Glomerular visceral epithelial cell (primary cell): ENCODE data around the gene COP1.

Experiments used
- DNase-seq: peaks from one replicate; pipeline ENCODE4 v3.0.0-alpha.2; 2016; ENCODE audit errors: extremely low spot score

Gene COP1

DNA sequence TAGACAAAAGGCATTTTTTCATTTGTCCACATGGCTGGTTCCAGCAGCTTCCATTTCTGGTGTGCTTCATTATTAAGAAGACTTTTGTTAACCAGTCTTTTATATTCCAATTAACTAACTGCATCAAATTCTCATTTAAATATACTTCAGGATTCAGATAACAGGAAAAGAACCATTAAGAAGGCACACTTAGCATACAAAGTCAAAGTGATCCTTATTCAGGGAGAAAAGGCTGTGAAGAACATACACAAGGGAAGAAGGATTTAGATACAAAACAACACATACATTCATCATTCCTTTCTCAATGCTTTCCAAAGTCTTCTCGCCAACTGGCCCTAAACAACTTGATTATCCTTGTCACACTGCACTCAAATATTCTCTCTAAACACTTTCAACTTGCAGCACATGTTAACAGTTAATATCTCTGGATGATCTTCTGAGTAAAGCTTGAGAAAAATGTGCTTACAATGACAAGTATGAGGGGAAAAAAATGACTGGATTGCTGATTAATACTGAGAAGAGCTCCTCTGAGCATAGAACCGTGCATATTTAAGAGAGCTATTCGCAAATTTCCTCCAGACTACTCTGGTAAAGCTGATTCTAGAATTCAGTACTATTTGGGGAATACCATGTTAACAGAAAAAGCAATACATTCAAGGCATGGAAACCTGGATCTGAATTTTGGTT is 238.5 kb downstream of the COP1 start:
- no peak for DNase-seq

DNA sequence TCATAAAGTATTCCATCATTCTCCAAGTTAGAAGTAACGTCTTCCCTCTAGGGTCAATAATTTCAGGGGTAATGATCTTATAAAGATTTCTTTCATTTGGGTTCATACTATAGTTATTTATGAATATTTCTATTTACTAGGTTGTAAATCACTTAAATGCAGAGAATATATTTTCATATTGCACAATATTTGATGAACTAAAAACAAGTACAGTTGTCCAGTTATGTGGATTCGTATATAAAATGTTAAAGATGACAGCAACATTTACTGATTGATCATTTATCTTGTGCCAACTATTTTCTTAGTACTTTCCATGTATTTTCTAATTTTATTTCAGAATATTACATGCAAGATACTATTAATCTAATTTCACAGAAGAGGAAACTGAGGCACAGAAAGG is 243.3 kb downstream of the COP1 start:
- DNase-seq = no peak

DNA sequence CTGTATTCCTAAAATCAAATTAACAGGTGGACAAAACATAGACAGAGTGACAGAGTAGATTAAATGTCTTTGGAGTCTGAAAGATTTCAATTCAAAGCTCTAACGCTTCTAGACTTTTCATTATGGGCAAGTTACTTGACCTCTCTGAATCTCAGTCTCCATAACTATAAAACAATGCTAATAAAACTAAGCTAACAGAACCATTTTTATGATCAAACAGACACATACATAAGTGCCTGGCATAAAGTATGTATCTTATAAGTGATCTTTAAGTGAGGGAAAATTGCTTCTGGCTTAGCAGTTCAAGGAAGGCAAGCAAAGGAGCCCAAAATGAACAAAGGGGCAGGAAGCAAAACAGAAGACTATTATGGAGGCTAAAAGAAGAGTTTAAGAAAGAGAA is 246.9 kb downstream of the COP1 start:
- DNase-seq = no peak

DNA sequence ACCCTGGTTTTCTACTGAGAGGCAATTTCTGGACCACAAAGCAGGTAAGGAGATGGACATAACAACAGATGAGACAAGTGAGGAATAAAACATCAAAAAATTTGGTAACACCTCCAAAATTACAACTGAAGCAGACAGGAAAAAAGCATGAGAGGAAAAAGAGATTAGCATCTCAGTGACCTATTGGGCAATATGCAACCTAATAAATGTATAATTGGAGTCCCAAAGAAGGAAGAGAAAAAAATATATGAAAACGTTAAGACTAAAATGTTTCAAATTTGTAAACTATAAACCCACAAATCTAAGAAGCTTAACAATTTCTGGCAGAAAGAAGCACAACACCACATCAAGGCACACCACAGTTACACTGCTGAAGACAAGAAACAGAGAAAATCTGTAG is 255.5 kb downstream of the COP1 start:
- DNase-seq = no peak

DNA sequence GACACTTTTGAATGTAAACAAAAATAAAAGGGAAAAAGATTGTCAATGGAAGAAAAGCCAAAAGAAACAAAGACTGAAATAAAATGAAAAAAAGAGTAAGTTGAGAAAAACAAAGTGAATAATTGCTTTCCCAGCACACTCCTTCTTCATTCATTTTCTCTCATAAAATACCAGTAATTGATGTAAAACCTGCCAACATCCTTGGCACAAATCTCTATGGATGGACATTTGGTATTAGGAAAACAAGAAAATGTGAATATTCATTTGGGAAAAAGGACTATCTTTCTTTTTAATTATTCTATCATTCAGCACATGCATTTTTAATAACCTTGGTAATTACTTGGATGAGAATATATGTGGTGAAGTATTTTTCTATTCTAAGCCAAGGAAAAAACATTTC is 259.3 kb downstream of the COP1 start:
- DNase-seq = no peak

DNA sequence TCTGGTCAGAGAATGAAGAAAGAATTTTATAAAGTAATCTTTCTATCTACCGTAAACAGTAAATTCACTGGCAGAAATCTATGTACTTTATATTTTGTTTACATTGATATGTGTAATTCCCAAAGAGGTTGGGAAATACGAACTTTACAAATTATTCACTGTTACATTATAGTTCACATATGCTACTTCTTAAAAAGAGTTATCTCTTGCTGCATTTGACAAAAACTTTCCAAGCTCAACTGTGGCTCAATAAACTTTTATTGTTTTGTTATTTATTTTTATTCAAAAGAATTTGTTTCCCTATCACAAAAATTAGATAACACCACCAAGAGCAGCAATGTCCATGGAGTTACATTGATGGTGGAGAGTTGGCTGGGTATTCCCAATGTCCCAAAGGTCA is 262.5 kb downstream of the COP1 start:
- DNase-seq = no peak

DNA sequence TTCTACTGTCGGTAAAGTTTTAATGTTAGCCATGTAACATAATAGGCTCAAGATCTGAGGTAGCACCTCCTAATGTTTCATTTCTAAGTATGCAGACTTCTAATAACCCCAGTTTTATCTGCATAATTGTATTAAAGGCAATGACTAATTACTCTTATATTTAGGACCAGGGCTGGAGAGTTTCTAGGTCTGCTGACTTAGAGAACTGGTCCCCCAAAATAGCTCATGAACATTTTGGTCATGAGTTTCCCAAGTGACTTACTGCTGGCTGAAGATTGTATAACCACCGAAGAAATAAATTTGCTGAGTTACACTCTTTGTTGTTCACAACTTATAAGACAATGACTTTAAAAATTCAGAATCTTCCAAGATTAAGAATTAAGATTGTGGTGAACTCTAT is 265.9 kb downstream of the COP1 start:
- no peak for DNase-seq

DNA sequence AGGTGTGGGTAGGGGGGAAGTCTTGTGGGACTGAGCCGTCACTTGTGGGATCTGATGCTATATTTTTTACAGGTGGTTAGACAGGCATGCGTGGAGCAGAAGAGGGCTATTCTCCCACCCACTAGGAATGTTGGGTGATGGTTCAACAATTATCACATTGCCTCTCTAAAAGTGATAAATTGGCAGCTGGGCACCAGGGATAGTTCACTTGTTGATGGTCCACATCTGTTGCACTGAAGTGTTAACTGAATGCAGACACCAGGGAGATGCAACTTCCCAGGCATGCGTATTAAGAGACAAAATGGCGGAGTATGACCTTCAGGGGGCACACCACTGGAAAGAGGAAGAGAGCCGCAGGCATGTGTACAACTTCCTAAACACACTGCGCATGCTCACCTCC is 270.4 kb downstream of the COP1 start:
- DNase-seq = no peak

DNA sequence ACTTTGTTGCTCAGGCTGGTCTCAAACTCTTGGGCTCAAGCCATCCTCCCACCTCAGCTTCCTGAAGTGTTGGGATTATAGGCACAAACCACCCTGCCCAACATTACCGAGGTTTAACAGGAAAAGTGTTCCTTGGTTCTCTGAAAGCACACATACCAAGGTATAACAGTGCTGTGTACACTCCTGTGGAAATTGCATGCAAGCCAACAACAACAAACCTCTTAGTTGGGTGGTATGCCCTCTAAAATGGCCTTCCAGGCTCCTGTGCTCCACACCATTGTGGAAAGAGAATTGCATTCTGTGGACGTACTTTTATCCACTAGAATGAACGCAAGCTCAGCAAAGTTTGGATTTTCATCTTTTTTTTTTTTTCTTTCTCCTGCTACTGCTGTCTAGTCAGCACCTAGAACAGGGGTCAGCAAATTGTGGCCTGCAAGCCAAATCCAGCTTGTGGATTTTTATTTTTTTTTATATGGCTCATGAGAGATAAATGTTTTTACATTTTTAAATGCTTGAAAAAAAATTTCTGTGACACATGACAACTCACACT is 271.4 kb downstream of the COP1 start:
- no peak for DNase-seq

DNA sequence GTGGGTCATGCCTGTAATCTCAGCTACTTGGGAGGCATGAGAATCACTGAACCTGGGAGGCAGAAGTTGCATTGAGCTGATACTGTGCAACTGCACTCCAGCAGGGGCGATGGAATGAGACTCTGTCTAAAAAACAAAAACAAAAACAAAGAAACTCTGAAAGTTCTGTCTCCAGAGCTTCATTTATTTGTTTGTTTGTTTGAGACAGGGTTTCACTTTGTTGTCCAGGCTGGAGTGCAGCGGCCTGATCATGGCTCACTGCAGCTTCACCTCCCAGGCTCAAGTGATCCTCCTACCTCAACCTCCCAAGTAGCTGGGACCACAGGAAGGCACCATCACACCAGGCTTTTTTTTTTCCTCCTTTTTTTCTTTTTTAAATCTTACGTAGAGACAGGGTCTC is 271.9 kb downstream of the COP1 start:
- no peak for DNase-seq

DNA sequence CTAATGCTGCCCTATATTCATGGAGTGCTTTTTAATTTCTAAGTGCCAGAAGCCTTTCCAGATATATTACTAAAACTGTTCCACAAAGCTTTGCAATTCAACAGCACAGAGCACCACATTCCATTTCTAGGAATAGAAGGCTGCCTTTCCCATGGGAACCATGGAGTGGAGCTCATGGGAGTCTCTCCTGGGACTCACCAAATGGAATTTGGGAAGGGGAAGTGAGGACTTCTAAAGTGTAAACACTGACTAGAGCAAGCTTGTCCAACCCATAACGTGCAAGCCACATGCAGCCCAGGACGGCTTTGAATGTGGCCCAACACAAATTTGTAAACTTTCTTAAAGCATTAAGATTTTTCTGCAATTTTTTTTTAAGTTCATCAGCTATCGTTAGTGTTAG is 273.3 kb downstream of the COP1 start:
- DNase-seq = no peak

DNA sequence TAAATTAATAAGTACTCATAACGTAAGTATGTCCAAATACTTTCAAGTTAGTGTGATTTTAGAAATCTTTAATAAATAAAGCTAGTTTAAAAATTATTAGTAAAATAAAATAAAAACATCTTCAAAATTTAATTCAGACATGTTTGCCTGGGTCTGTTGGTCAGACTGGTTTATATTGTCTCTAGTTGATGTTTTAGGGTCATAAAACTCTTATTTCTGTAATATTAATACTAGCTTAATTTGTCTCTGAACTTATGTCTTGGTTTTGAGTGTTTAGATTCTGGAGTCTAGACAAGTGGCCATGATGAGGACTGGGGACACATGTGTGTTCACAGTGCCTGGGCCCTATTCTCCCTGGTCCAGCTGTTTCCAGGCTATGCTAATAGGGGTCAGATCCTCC is 279.1 kb downstream of the COP1 start:
- DNase-seq = no peak

DNA sequence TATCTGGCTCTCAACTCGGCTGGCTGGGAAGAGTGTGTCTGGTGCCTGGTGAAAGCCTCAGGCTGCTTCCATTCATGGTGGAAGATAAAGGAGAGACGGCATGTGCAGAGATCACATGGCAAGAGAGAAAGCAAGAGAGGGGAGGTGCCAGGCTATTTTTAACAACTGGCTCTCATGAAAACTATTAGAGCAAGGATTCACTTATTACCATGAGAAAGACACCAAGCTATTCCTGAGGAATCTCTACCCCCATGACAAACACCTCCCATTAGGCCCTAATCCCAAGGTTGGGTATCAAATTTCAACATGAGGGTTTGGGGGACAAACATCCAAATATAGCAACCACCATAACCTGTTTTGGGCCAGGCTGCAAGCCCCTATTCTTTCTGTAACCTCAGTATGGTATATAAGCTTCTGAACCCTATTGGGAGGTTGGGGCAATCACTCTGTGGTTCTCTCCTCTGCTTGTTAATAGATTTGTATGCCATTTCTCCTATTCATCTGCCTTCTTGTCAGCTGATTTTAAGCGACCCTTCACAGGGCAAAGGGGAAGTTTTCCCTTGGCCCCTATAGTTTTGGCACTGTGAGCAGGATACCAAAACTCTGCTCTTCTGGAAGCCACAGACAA is 284.7 kb downstream of the COP1 start:
- no peak for DNase-seq

DNA sequence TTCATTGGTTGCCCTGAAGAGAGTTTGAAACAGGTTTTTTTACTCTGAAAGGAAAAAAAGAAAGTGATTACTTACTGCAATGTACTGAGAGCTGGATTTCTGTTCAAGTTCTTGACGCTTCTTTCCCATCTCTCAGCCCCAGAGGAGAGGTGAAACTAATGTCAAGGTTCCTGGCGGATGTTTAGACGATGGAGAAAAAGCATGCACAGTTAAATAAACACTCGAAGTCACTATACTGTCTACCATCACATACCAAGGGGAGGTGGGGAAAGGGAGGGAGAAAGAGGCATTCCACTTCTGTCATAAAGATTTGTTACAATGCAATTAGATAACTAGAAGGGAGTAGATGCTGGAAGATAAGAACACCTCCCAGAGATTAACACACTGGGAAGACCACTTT is 286.7 kb downstream of the COP1 start:
- DNase-seq = no peak

DNA sequence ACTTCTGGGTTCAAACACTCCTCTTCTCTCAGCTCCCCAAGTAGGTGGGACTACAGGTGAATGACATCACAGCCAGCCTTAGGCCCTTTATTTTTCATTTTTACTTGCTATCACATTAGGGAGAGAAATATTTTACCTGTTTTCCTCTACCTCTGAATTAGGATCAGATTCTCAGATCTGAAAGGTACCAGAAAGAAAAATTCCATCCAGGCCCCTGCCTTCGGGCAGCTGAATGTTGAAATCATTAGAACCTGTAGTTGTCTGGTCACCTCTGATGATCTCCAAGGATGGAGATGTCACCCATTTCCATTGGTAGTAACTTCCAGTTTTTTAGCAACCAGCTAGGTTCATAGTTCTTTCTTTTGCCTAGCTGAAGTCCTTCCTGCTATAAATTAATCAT is 288.1 kb downstream of the COP1 start:
- DNase-seq = no peak

DNA sequence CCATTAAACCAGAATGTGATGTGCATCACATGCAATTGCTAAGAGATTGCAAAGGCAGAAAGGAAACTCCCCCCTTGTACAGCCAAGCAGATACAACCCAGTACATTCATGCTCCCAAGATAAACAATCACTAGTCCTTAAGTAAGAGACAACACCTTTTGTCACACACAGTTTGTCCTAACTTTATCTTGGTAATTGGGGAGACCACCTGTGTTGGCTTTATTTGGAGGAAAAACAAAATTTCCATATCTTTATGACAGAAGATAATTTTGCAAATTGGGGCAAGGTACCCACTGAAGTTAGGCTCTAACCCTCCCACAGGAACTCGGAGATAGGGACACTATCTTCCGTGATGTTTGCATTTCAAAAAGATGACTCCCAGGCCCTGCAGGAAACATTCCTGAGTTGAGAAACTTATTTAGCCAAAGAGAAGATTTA is 288.7 kb downstream of the COP1 start:
- DNase-seq = no peak

DNA sequence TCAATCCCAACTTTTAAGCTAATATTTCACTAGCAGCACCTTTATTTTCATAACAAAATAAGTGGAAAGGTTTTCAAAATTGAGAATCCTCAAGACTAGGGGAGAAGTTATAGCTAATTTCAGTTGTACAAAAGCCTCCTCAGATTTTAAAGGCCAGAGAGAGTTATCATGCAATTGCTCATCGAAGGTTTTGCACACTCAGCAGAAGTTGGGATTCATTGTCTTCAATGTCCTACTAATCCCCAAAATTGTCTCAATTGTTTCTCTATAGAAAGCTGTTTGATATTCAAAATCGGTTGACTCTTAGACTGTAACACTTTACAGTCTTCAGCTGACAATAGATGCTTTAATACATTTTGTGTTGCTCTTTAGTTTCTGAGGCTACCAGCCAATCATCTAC is 293.0 kb downstream of the COP1 start:
- no peak for DNase-seq

DNA sequence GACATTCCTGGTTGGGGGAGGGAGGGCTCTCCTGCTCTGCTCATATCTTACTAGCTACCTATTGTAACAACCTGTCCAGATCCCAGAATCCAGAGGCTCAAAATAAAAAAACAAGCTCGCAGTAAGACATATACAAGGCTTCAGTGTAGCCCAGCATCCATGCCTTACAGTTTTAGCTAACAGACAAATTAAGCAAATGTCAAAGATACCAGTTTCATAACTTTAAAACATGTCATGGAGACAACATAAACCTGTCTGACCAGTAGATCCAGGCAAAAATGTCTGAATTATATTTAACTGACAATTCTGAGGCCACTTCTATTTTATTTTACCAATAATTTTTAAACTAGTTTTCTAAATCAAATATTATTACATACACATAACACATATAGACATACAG is 295.9 kb downstream of the COP1 start:
- no peak for DNase-seq

DNA sequence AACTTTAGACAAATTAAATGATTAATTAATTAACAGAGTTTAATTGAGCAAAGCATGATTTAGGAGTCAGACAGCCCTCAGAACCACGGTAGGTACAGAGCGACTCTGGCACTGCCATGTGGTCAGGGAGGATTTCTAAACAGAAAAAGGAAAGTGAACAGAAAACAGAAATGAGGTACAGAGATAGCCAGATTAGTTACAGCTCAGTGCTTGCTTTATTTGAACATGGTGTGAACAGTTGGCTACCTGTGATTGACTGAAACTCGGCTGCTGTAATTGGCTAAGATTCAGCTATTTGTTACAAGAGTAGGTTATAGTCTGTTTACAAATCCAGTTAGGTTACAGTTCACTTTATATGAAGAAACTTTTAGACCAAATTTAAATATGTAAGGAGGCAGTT is 300.7 kb downstream of the COP1 start:
- DNase-seq = no peak

DNA sequence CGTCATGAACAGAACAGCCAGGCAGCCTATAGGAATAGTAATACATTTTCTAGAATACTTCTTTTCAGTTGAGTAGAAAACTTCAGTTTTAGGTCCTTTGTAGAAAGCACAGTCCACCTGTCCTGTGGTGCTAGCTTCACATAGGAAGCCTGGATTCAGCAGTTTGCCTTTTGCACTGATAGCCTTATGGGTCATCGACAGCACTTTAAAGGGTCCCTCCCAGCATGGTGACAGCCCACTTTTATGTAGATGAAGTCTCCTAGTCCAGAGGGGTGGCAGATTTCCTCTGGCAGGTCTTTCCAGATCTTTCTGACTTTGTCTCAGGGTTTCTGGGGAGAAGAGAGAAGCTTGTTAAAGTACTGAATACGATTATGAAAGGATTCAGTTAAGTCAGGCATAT is 302.3 kb downstream of the COP1 start:
- DNase-seq = no peak

DNA sequence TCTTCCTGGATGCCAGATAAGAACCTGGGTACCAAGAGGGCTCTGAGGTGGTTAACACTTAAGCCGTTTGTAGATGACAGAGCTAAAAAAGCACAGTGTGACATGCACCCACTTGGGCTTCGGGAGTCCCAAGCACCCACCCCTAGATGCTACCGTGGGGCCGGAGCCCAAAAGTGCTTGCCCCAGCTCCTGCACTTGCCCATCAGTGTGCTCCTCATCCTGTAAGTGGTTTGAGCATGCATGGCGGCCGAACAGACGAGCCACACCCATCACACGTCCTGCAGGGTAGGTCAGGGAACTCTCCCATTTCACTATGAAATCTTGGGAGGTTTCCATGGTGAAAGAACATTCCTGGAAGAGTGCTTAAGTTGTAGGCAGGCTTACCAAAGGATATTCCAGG is 304.8 kb downstream of the COP1 start:
- DNase-seq = no peak

DNA sequence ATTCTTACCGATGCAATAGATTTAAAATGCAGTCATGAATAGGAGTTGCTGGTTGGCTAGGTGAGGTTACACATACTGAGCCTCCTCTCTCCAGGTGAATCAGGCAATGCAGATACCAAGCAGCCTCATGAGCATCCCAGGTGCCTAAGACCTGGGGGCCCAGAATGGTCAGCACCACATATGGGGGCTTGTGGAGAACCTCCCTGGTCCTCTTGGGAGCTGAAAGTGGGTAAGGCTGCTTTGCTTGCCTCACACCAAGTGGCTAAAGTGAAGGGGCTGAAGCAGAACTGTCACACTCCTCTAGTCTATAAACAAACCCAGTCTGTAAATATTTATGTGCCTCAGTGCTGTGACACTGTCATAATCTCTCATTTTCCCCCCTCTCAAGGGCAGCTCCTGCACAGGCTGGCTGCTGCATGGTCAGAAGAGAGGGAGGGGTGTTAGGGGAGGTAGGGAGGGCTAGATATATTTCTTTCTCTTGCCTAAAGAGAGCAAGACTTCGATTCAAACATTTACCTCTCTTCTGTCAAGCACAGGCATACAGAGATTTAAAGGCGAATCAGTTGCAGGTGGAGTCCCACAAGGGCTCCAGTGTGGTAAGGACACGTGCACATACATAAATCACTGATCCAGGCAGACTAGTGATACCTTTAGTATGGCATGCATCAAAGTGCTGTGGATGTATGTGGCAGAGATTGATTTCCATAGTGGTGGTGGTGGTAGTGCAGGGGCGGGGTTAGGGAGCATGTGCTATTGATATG is 305.8 kb downstream of the COP1 start:
- DNase-seq = no peak

DNA sequence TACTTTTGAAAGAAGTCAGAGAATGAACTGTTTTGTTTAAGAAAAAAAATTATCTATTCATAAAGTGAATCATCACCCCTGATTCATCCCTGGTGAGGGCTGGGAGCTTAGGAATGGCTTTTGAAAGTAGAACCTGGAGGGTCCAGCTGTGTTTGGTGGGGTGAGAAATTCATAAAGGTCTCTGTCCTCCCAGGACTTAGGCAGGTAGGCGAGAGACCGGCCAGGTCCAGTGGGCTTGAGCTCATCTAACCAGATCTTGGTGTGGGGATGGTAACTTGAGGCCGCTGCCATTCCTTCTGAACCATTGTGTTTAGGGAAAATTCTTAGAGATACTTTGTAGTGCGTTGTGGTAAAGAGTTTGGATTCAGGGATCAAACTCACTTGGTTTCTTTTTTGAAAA is 306.9 kb downstream of the COP1 start:
- DNase-seq = no peak
